CD4-positive, alpha-beta memory T cell (primary cell): Measurements from ENCODE around the gene HDAC4. TPM values are rescaled to one million over a fixed set of nuclear protein-coding genes. Genes with fewer than 3 reads are reported as not detected.

Source experiments
- CTCF ChIA-PET: fragments of 350-600 bp; sonication (Branson Sonifier 250); formaldehyde crosslinking; loops from one replicate; lab custom pipeline; 2021; ENCODE audit warnings: inconsistent platforms; ENCODE audit not compliant: partially characterized antibody; lab: Charles Lee
- POLR2A ChIA-PET: fragments of 350-600 bp; sonication (Branson Sonifier 250); formaldehyde crosslinking; loops from one replicate; lab custom pipeline; 2021; ENCODE audit not compliant: partially characterized antibody; lab: Charles Lee
- DNase-seq, 5 donors: peaks; one replicate each; pipeline versions ENCODE4 v3.0.0 to v3.0.0-alpha.2; 2020 to 2022; ENCODE audit warnings: mixed read lengths in 1 of 5
- H3K27ac ChIP-seq: one replicate; pipeline ENCODE4 v1.7.0; 2013; ENCODE audit warnings: low read depth, low read length
- H3K27me3 ChIP-seq: 2 replicates; pipeline ENCODE4 v1.7.0; 2013; ENCODE audit warnings: mild to moderate bottlenecking, low read length, moderate library complexity; ENCODE audit not compliant: insufficient read depth
- H3K36me3 ChIP-seq: 2 replicates; pipeline ENCODE4 v1.7.0; 2013; ENCODE audit warnings: mild to moderate bottlenecking, low read length, moderate library complexity; ENCODE audit not compliant: insufficient read depth
- H3K4me1 ChIP-seq: 2 replicates; pipeline ENCODE4 v1.7.0; 2013; ENCODE audit warnings: mild to moderate bottlenecking, low read length, moderate library complexity; ENCODE audit not compliant: insufficient read depth
- H3K4me3 ChIP-seq, 2 donors: one replicate each; pipeline ENCODE4 v1.7.0; 2013; ENCODE audit warnings: low read length in 2 of 2, mild to moderate bottlenecking in 1 of 2
- H3K9me3 ChIP-seq, 2 donors: one replicate each; pipeline ENCODE4 v1.7.0; 2013; ENCODE audit warnings: low read length in 2 of 2, control low read depth in 1 of 2; ENCODE audit not compliant: control insufficient read depth in 1 of 2
- H3K27ac Mint-ChIP-seq, 7 donors: one replicate each; pipeline ENCODE4 v1.8.0; 2020 to 2021; ENCODE audit warnings: mixed read lengths in 7 of 7, mild to moderate bottlenecking in 6 of 7, inconsistent platforms in 3 of 7, moderate library complexity in 3 of 7
- H3K27me3 Mint-ChIP-seq, 2 donors: one replicate each; pipeline ENCODE4 v1.8.0; 2020 to 2021; ENCODE audit warnings: mixed read lengths in 2 of 2
- H3K36me3 Mint-ChIP-seq, 2 donors: one replicate each; pipeline ENCODE4 v1.8.0; 2020 to 2021; ENCODE audit warnings: mixed read lengths in 2 of 2, inconsistent platforms in 1 of 2, mild to moderate bottlenecking in 1 of 2
- H3K4me1 Mint-ChIP-seq, 4 donors: one replicate each; pipeline ENCODE4 v1.8.0; 2020 to 2021; ENCODE audit warnings: mixed read lengths in 4 of 4, mild to moderate bottlenecking in 1 of 4
- H3K4me3 Mint-ChIP-seq, 8 donors: one replicate each; pipeline ENCODE4 v1.8.0; 2020 to 2021; ENCODE audit warnings: mixed read lengths in 8 of 8, mild to moderate bottlenecking in 7 of 8, moderate library complexity in 6 of 8, inconsistent platforms in 3 of 8
- H3K9me3 Mint-ChIP-seq, 8 donors: one replicate each; pipeline ENCODE4 v1.8.0; 2020 to 2021; ENCODE audit warnings: mixed read lengths in 8 of 8, mild to moderate bottlenecking in 5 of 8, inconsistent platforms in 3 of 8, moderate library complexity in 1 of 8
- intact Hi-C: fragments of 100-400 bp; cut with micrococcal nuclease; formaldehyde crosslinking; loops from one replicate; pipeline ENCODE4 v1.15.1; 2023
- polyA plus RNA-seq, 2 donors: library from polyadenylated mRNA; unstranded; fragments of 300-500 nt; fragmentation: Illumina TruSeq; gene quantifications; one replicate each; pipeline ENCODE4 v1.2.3, GENCODE V29; 2021
- total RNA-seq, 2 experiments: library from RNA; stranded (reverse); gene quantifications; one replicate each; pipeline ENCODE4 v1.2.3, GENCODE V29; 2021

The HDAC4 gene
- total and polyA plus RNA-seq, 4 experiments from 2014 or later: 1.4 to 59.7 (median 30.4) TPM

DNA sequence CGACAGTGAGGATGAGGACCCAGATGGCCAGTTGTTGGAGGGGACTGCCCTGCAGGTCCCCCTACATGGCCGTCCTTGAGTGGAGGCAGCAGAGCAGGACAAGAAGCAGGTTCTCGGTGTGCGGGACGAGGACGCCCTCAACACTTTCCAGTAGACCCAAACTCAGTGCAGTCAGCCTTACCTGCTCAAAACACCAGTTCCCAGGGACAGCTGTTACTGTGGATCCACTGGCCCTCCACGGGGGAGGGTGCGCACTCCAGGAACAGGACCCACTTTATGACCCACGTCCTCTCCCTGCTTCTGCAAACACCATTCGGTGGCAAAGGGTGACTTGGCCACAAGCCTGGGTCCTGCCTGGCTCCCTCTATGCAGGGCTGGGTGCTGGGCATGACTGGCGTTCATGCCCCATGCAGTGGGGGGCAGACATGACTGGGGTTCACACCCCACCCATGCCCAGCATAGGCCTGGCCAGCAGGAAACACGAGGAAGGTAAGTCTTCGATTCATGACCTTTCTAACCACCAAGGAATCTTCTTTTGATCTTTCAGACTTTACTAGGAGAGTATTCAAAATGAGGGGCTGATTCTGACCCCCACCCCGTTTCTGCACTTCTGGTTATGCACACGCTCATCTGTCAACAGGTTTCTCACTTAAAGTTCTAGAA is 233.7 kb downstream of the HDAC4 start:
- no peak overlapping the region for H3K27ac Mint-ChIP-seq
- H3K9me3 ChIP-seq: peaks cover 0 to 7% of the 10 kb centered on the region in 2 donors
- no peak for DNase-seq

DNA sequence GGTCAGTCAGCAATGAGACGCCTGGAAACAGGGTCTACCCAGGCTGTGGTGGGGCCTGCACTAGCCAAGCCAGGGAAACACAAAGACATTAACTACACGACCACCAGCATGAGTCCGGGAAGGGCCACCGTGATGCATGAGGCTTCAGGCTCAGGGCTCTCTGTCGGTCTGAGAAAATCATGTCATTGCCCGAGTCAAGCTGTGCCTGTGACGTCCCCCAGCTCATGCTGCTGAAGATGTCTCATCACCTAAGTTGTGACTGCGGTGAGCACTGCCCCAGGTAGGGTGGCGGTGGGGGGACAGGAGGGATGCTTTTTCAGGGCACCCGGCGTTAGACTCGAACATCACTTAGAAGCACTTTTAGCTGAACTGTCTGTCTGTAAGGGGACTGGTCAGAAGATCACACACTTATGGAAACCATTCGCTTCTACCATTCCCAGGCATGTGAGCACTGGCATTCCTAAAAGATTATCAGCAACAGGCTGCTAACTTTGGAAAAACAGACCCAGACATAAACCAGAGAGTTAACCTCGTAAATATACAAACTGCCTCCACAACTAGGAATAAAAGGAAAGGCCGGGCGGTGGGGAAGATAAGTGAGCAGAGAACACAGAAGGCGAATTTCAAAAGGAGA is 234.5 kb downstream of the HDAC4 start:
- Mint-ChIP-seq H3K9me3 (peaks cover 0 to 11% (median 6%) of the 10 kb centered on the region in 8 donors), H3K4me3 (no peak overlapping the region), H3K27ac (no peak overlapping the region), H3K27me3 (no peaks in the 10 kb centered on the region), H3K36me3 (peaks cover 48 to 63% of the 10 kb centered on the region in 2 donors), H3K4me1 (peaks cover 12 to 40% (median 22%) of the 10 kb centered on the region in 4 donors)
- CTCF ChIA-PET: no interaction called here
- H3K4me3 ChIP-seq: no peak overlapping the region
- H3K9me3 ChIP-seq: peaks cover 0 to 5% of the 10 kb centered on the region in 2 donors
- intact Hi-C loops: loop anchor here (10.0 kb wide), 1 partner anchor 48 kb away; no protein-coding TSS in a partner anchor
- H3K27ac ChIP-seq: no peak overlapping the region
- no peaks in the 10 kb centered on the region for H3K27me3 ChIP-seq
- peaks cover 32% of the 10 kb centered on the region for H3K36me3 ChIP-seq
- POLR2A ChIA-PET: no interaction called here
- DNase-seq: no peak
- H3K4me1 ChIP-seq: peaks cover 27% of the 10 kb centered on the region

More for the DNA sequence above, 233.7 kb downstream of the HDAC4 start:
- Histone ChIP-seq H3K27ac (no peak overlapping the region), H3K4me1 (peaks cover 27% of the 10 kb centered on the region), H3K27me3 (no peaks in the 10 kb centered on the region), H3K36me3 (peaks cover 30% of the 10 kb centered on the region), H3K4me3 (no peak overlapping the region)
- no peak overlapping the region for H3K4me3 Mint-ChIP-seq
- POLR2A ChIA-PET: no interaction called here
- no peaks in the 10 kb centered on the region for H3K27me3 Mint-ChIP-seq
- peaks cover 48 to 61% of the 10 kb centered on the region in 2 donors for H3K36me3 Mint-ChIP-seq
- intact Hi-C loops: loop anchor here (10.0 kb wide), 1 partner anchor 48 kb away; no protein-coding TSS in a partner anchor
- peaks cover 12 to 37% (median 22%) of the 10 kb centered on the region in 4 donors for H3K4me1 Mint-ChIP-seq
- H3K9me3 Mint-ChIP-seq: peaks cover 0 to 18% (median 11%) of the 10 kb centered on the region in 8 donors
- CTCF ChIA-PET: no interaction called here

DNA sequence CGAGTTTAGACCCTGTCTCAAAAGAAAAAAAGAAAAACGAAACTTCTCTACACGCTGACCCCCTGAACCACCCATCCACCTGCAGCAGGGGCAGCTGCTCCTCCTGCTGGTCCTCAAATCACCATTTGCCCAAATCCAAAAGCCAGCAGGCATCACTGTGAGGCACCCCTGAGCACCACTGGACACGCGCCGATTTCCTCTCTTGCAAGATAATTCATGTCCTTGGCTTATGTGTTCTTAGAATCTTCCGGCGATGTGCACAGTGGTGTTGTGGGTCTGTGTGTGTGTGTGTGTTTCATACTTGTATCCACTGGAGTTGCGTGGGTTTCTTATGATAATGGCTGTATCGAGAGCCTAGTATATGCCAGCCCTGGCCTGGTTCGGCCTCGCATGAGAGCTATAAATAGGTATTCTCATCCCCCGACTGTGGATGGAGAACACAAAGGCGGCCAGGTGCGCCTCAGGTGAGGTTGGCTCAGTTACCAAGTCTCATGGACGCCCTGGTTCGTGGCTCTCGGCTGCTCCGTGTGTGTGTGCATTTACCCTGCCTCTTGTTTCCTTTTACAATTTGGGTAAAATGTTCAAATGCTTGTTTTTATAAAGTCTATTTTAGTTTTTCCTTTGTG is 235.5 kb downstream of the HDAC4 start:
- H3K36me3 Mint-ChIP-seq: peaks cover 46 to 63% of the 10 kb centered on the region in 2 donors
- intact Hi-C loops: loop anchor here (10.0 kb wide), 1 partner anchor 49 kb away; no protein-coding TSS in a partner anchor
- ChIA-PET POLR2A (no interaction called here), CTCF (no interaction called here)
- no peak for DNase-seq
- no peak overlapping the region for H3K27ac ChIP-seq
- peaks cover 0 to 1% (median 0%) of the 10 kb centered on the region in 8 donors for H3K9me3 Mint-ChIP-seq
- peaks cover 40% of the 10 kb centered on the region for H3K36me3 ChIP-seq
- no peak overlapping the region for H3K4me3 ChIP-seq
- H3K4me3 Mint-ChIP-seq: peak overlapping the region in 5 of 8 donors; percentile 30 to 56 (median 46)
- H3K27me3 ChIP-seq: no peaks in the 10 kb centered on the region
- peaks cover 12 to 40% (median 22%) of the 10 kb centered on the region in 4 donors for H3K4me1 Mint-ChIP-seq
- peaks cover 27% of the 10 kb centered on the region for H3K4me1 ChIP-seq
- H3K27ac Mint-ChIP-seq: peak overlapping the region; percentile 47 to 92 (median 81)
- H3K27me3 Mint-ChIP-seq: no peaks in the 10 kb centered on the region
- no peaks in the 10 kb centered on the region for H3K9me3 ChIP-seq

DNA sequence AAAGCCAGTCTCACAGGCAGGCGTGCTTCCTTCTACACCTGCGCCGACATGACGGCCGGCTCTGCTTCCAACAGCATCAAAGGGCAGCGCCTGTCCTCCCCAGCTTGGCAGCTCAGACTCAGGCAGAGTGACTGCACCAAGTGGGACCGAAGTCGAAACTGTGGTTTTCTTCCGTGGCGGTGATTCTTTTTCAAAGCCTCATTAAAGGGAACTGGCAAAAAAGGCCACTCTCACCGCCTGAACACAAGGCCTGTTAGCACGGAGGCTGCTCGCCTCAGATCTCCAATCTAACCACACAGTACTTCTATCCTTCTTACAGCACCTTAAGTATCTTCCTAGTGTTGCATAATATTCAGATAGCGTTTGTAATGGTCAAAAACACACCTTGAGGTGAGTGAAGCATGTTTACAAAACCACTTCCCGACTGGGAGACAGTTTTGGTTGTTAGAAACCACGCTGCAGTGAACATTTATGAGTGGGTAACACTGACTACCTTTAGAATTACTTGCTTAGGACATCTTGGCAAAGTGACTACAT is 236.4 kb downstream of the HDAC4 start:
- Histone ChIP-seq H3K27ac (peak overlapping the region; percentile 10), H3K9me3 (no peaks in the 10 kb centered on the region), H3K27me3 (no peaks in the 10 kb centered on the region), H3K36me3 (peaks cover 44% of the 10 kb centered on the region), H3K4me3 (peak overlapping the region in 1 of 2 donors; percentile 20), H3K4me1 (peaks cover 27% of the 10 kb centered on the region)
- intact Hi-C loops: loop anchor here (10.0 kb wide), 1 partner anchor 50 kb away; no protein-coding TSS in a partner anchor
- peaks cover 44 to 58% of the 10 kb centered on the region in 2 donors for H3K36me3 Mint-ChIP-seq
- H3K27ac Mint-ChIP-seq: peak overlapping the region; percentile 47 to 94 (median 81)
- peaks cover 12 to 40% (median 22%) of the 10 kb centered on the region in 4 donors for H3K4me1 Mint-ChIP-seq
- POLR2A ChIA-PET: interaction anchor here (0.7 to 0.8 kb wide), 2 partner anchors 45 to 101 kb away, joined by 3 read pairs; no protein-coding TSS in a partner anchor
- peak in 4 of 5 donors; percentile 45 to 61 (median 56) for DNase-seq
- H3K9me3 Mint-ChIP-seq: no peaks in the 10 kb centered on the region
- CTCF ChIA-PET: no interaction called here
- H3K27me3 Mint-ChIP-seq: no peaks in the 10 kb centered on the region
- H3K4me3 Mint-ChIP-seq: peak overlapping the region; percentile 15 to 77 (median 48)

DNA sequence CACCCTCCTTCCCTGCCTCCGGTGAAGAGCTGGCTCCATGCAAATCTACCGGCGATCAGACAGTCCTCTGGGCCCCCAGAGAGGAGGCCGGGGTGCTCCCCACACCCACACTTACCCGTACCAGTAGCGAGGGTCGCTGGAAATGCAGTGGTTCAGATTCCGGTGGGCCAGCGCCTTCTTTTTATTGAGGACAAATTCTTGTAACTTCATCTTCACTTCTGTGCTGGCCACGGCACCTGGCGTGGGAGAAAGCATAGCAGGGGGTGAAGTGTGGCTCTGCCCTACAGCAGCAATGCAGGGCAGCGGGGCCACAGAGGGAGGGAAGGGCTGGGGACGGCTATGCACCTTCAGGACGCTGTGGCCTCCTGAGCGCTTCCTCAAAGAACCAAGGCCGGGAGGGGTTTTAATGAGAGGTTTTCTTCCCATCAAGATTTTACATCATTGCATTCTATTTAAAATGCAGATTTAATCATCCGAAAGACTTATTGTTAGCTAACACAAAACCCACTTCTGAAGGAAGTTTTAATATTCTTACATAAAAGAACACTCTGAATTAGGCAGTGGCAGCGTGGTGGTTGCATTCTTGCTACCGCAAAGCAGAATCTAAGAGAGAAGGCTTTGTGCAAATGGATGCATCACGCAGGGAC is 237.0 kb downstream of the HDAC4 start:
- Histone ChIP-seq H3K4me3 (peak overlapping the region in 1 of 2 donors; percentile 20), H3K27me3 (no peaks in the 10 kb centered on the region), H3K4me1 (peaks cover 27% of the 10 kb centered on the region), H3K9me3 (no peaks in the 10 kb centered on the region), H3K36me3 (peaks cover 38% of the 10 kb centered on the region), H3K27ac (peak overlapping the region; percentile 10)
- Mint-ChIP-seq H3K9me3 (no peaks in the 10 kb centered on the region), H3K27me3 (no peaks in the 10 kb centered on the region), H3K4me3 (peak overlapping the region; percentile 15 to 77 (median 48)), H3K4me1 (peaks cover 16 to 43% (median 23%) of the 10 kb centered on the region in 4 donors), H3K36me3 (peaks cover 43 to 56% of the 10 kb centered on the region in 2 donors), H3K27ac (peak overlapping the region; percentile 13 to 94 (median 70))
- no peak for DNase-seq
- intact Hi-C loops: loop anchor here (10.0 kb wide), 1 partner anchor 51 kb away; no protein-coding TSS in a partner anchor
- ChIA-PET POLR2A (interaction anchor here (0.7 to 0.8 kb wide), 2 partner anchors 45 to 101 kb away, joined by 3 read pairs; no protein-coding TSS in a partner anchor), CTCF (no interaction called here)

DNA sequence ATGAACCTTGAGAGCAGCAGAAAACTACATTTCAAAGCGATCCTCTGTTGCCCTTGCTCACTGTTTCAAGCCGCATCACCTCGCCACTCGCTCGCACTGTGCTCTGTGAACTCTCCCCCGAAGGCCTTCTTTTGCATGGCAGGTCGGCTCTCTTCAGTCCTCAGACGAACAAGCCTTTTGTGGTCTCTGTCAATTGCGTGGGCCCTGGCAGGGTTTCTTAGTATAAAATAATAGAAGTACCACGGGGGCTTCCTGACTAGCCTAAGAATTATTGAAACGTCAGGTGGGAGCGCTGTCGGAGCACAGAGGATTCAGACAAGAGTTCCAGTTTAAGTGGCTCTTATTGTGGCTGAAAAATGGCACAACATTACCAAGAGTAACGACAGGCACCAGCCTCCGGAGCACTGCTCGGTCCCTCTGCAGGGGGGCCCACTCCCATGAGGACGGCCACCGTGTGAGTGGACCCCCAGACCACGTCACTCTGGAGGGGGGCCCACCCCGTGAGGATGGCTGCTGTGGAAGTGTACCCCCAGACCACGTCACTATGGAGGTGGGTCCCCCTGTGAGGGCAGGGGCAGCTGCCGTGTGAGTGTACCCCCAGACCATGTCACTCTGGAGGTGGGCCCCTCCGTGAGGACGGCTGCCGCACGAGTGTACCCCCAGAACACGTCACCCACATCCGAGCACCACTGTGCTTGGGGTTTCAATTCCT is 237.7 kb downstream of the HDAC4 start:
- Histone ChIP-seq H3K27me3 (no peaks in the 10 kb centered on the region), H3K9me3 (no peaks in the 10 kb centered on the region), H3K4me3 (no peak overlapping the region), H3K4me1 (peaks cover 27% of the 10 kb centered on the region), H3K36me3 (peaks cover 37% of the 10 kb centered on the region), H3K27ac (peak overlapping the region; percentile 10)
- DNase-seq: no peak
- Mint-ChIP-seq H3K4me3 (peak overlapping the region in 4 of 8 donors; percentile 13 to 49 (median 34)), H3K36me3 (peaks cover 45 to 56% of the 10 kb centered on the region in 2 donors), H3K27ac (peak overlapping the region in 2 of 7 donors; percentile 47 to 84), H3K27me3 (no peaks in the 10 kb centered on the region), H3K4me1 (peaks cover 17 to 46% (median 24%) of the 10 kb centered on the region in 4 donors), H3K9me3 (no peaks in the 10 kb centered on the region)
- POLR2A ChIA-PET: no interaction called here
- CTCF ChIA-PET: no interaction called here
- intact Hi-C loops: loop anchor here (10.0 kb wide), 1 partner anchor 52 kb away; no protein-coding TSS in a partner anchor
